SK-N-MC (cell line): Measurements from ENCODE around the gene ZNF644.

Experiments used
- EZH2 ChIP-seq: fragments of 200-600 bp; sonication (generic); IDR thresholded peaks from one replicate; pipeline ENCODE4 v1.6.1; 2017; ENCODE audit warnings: antibody characterized with exemption
- POLR2AphosphoS5 ChIP-seq: IDR thresholded peaks from 2 replicates; pipeline ENCODE4 v1.6.1; 2012; ENCODE audit warnings: mild to moderate bottlenecking, low read depth, low read length, borderline replicate concordance

DNA sequence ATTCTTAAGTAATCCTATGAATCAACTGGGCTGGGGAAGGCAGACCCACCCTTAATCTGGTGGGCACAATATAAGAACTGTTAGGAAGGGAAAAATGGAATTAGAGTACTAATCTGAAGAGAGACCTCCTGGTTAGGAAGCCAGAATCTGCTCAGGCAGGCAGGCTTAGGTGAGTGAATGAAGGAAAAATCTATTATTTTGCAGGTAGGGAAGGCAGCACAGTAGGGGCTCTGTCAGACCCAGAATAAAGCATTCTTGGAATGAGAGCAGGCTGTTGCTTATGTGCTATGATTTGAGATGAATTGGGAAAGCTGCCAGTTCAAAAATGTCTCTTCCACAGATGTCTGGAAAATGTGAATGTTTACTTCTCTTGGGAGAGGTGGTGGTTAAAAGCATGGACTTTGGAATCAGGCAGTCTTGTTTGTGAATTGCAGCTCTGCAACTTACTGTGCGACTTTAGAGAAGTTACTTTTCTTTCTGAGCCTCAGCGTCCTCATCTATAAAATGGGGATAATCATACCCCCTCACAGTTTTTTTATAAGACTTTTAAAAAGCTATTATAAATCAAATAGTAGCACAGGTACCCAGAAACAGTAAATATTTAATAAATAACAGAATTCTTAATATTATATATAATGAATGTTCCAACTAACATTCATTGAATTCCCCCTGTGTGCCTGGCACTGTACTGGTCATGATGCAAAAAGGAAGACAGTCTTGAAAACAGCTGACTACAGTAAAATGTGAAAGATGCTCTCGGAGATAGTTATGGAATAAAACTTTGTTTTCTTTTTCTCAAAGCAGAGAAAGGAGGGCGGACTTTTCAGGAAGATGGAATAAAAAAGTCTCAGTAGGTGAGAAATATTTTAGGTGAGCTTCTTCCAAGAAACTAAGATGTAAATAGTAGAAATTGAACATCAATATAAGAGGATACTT is 15.3 kb upstream of the ZNF644 start:
- TF ChIP-seq EZH2 (no peak), POLR2AphosphoS5 (no peak)
